SK-N-SH treated with all-trans-retinoic acid at 6 μM for 48 hours (cell line): ENCODE measurements around the gene LYPLA2.

Source experiments
- ATAC-seq: fragments of 200-7000 bp; cut with Tn5 transposase; 3 replicates; pipeline ENCODE4 v1.9.1; 2020; ENCODE audit warnings: mild to moderate bottlenecking, moderate library complexity
- ARNTL ChIP-seq: fragments of 450-650 bp; formaldehyde crosslinking; IDR thresholded peaks from 2 replicates; pipeline ENCODE4 v1.5.0; 2020; ENCODE audit warnings: low read depth, mild to moderate bottlenecking, moderate library complexity, borderline replicate concordance
- BACH2 ChIP-seq: fragments of 250-450 bp; sonication (Bioruptor Pico); IDR thresholded peaks from 2 replicates; pipeline ENCODE4 v1.9.0; 2021; ENCODE audit warnings: mild to moderate bottlenecking, borderline replicate concordance
- CREB5 ChIP-seq: fragments of 250-450 bp; sonication (Bioruptor Pico); IDR thresholded peaks from 2 replicates; pipeline ENCODE4 v1.5.1; 2020; ENCODE audit warnings: low read depth, mild to moderate bottlenecking, moderate library complexity
- CSDC2 ChIP-seq: fragments of 250-450 bp; sonication (Bioruptor Pico); IDR thresholded peaks from 2 replicates; pipeline ENCODE4 v1.5.0; 2020; ENCODE audit warnings: mild to moderate bottlenecking, moderate library complexity
- CSRNP3 ChIP-seq: fragments of 250-450 bp; sonication (Bioruptor Pico); IDR thresholded peaks from 2 replicates; pipeline ENCODE4 v1.5.1; 2021; ENCODE audit warnings: mild to moderate bottlenecking, moderate library complexity
- ESRRG ChIP-seq: fragments of 250-450 bp; sonication (Bioruptor Pico); IDR thresholded peaks from 2 replicates; pipeline ENCODE4 v1.6.1; 2021; ENCODE audit warnings: mild to moderate bottlenecking
- GLIS3 ChIP-seq: fragments of 250-450 bp; sonication (Bioruptor Pico); IDR thresholded peaks from 2 replicates; pipeline ENCODE4 v1.5.0; 2020; ENCODE audit warnings: mild to moderate bottlenecking, moderate library complexity
- ISL1 ChIP-seq: fragments of 250-450 bp; sonication (Bioruptor Pico); IDR thresholded peaks from 2 replicates; pipeline ENCODE4 v2.1.2; 2022; ENCODE audit warnings: mild to moderate bottlenecking, moderate library complexity
- OSR1 ChIP-seq: fragments of 250-450 bp; sonication (Bioruptor Pico); IDR thresholded peaks from 2 replicates; pipeline ENCODE4 v1.8.0; 2022; ENCODE audit warnings: moderate library complexity, mild to moderate bottlenecking, inconsistent platforms
- PATZ1 ChIP-seq: fragments of 250-450 bp; sonication (Bioruptor Pico); IDR thresholded peaks from 2 replicates; pipeline ENCODE4 v1.8.0; 2020; ENCODE audit warnings: mild to moderate bottlenecking, moderate library complexity, borderline replicate concordance
- RARB ChIP-seq: fragments of 250-450 bp; sonication (Bioruptor Pico); IDR thresholded peaks from 2 replicates; pipeline ENCODE4 v1.8.0; 2021; ENCODE audit warnings: mild to moderate bottlenecking, moderate library complexity
- SNAI2 ChIP-seq: fragments of 250-450 bp; sonication (Bioruptor Pico); IDR thresholded peaks from 2 replicates; pipeline ENCODE4 v1.5.0; 2020; ENCODE audit warnings: mild to moderate bottlenecking, moderate library complexity
- TCF4 ChIP-seq: fragments of 250-450 bp; sonication (Bioruptor Pico); IDR thresholded peaks from 2 replicates; pipeline ENCODE4 v1.8.0; 2021; ENCODE audit warnings: mild to moderate bottlenecking, moderate library complexity, borderline replicate concordance
- TOX ChIP-seq: fragments of 250-450 bp; sonication (Bioruptor Pico); IDR thresholded peaks from 2 replicates; pipeline ENCODE4 v1.8.0; 2021; ENCODE audit warnings: mild to moderate bottlenecking, moderate library complexity, borderline replicate concordance
- TSHZ2 ChIP-seq: fragments of 250-450 bp; sonication (Bioruptor Pico); IDR thresholded peaks from 2 replicates; pipeline ENCODE4 v1.5.0; 2020; ENCODE audit warnings: mild to moderate bottlenecking, moderate library complexity
- ZC3H10 ChIP-seq: fragments of 250-450 bp; sonication (Bioruptor Pico); IDR thresholded peaks from 2 replicates; pipeline ENCODE4 v1.5.1; 2021; ENCODE audit warnings: mild to moderate bottlenecking, moderate library complexity
- ZFP3 ChIP-seq: fragments of 250-450 bp; sonication (Bioruptor Pico); IDR thresholded peaks from 2 replicates; pipeline ENCODE4 v1.5.0; 2020; ENCODE audit warnings: mild to moderate bottlenecking, moderate library complexity
- ZFP30 ChIP-seq: fragments of 450-650 bp; formaldehyde crosslinking; IDR thresholded peaks from 2 replicates; pipeline ENCODE4 v1.5.0; 2022; ENCODE audit warnings: mild to moderate bottlenecking, moderate library complexity
- ZNF565 ChIP-seq: fragments of 450-650 bp; formaldehyde crosslinking; conservative IDR thresholded peaks from 2 replicates; pipeline ENCODE4 v1.5.0; 2020; ENCODE audit warnings: low read depth, mild to moderate bottlenecking, moderate library complexity
- ZNF70 ChIP-seq: fragments of 450-650 bp; formaldehyde crosslinking; IDR thresholded peaks from 2 replicates; pipeline ENCODE4 v1.5.0; 2020; ENCODE audit warnings: mild to moderate bottlenecking, moderate library complexity
- ZNF8 ChIP-seq: fragments of 450-650 bp; formaldehyde crosslinking; IDR thresholded peaks from 2 replicates; pipeline ENCODE4 v1.5.0; 2020; ENCODE audit warnings: mild to moderate bottlenecking, moderate library complexity

LYPLA2 gene

GRCh38 chr1:23763041-23763577 is 27.8 kb upstream of the LYPLA2 start:
- peak; percentile 86 for ATAC-seq
- TF ChIP-seq ZFP3 (CRISPR knock-in tag) (no peak), CREB5 (CRISPR knock-in tag) (no peak), ARNTL (CRISPR knock-in tag) (no peak), ZC3H10 (no peak), SNAI2 (no peak), CSRNP3 (no peak), TCF4 (CRISPR knock-in tag) (no peak), CSDC2 (CRISPR knock-in tag) (no peak), ZNF70 (CRISPR knock-in tag) (no peak)

- no peak for TF ChIP-seq OSR1 (CRISPR knock-in tag)
- TF ChIP-seq TCF4 (CRISPR knock-in tag), result no peak
- no peak for TF ChIP-seq ZFP30
- TF ChIP-seq RARB, result no peak
- TF ChIP-seq ZC3H10, result no peak
- no peak for TF ChIP-seq GLIS3 (CRISPR knock-in tag)
- TF ChIP-seq ISL1 (CRISPR knock-in tag), result no peak
- TF ChIP-seq CSRNP3, result no peak
- no peak for TF ChIP-seq SNAI2
- TF ChIP-seq ZNF70 (CRISPR knock-in tag), result no peak
- TF ChIP-seq ZNF8 (CRISPR knock-in tag), result no peak
- no peak for TF ChIP-seq TOX
- TF ChIP-seq ZNF565 (CRISPR knock-in tag), result no peak
- TF ChIP-seq TSHZ2 (CRISPR knock-in tag), result no peak
- no peak for TF ChIP-seq BACH2
- TF ChIP-seq ESRRG (CRISPR knock-in tag), result no peak
- ATAC-seq, result no peak
These were observed 22.2 kb upstream of the LYPLA2 start for GRCh38 chr1:23768733-23769132.

GRCh38 chr1:23772049-23772853 is 18.7 kb upstream of the LYPLA2 start:
- ATAC-seq, result peak; percentile 98
- TF ChIP-seq OSR1 (CRISPR knock-in tag) (no peak), CSRNP3 (no peak), ZNF8 (CRISPR knock-in tag) (no peak)

GRCh38 chr1:23772854-23773242 is 18.1 kb upstream of the LYPLA2 start:
- no peak for ATAC-seq
- TF ChIP-seq ARNTL (CRISPR knock-in tag) (no peak), ZNF70 (CRISPR knock-in tag) (no peak), ZFP30 (no peak), CSRNP3 (no peak), BACH2 (no peak), TOX (no peak), ZNF565 (CRISPR knock-in tag) (no peak), PATZ1 (CRISPR knock-in tag) (no peak), OSR1 (CRISPR knock-in tag) (no peak)
